WTC11 (cell line): Measurements from ENCODE around the gene ADAMTSL5.

ENCODE experiments used
- ATF3 ChIP-seq: sonication (generic); formaldehyde crosslinking; conservative IDR thresholded peaks from 2 replicates; pipeline ENCODE4 v1.8.1; 2022; ENCODE audit warnings: mild to moderate bottlenecking, missing genetic modification reagents
- ATF6 ChIP-seq: sonication (generic); formaldehyde crosslinking; IDR thresholded peaks from 2 replicates; pipeline ENCODE4 v1.8.1; 2023; ENCODE audit warnings: mild to moderate bottlenecking, missing genetic modification reagents
- E2F4 ChIP-seq: sonication (generic); formaldehyde crosslinking; IDR thresholded peaks from 2 replicates; pipeline ENCODE4 v1.8.1; 2022; ENCODE audit warnings: low read depth, mild to moderate bottlenecking, moderate library complexity, missing genetic modification reagents, borderline replicate concordance
- GTF2I ChIP-seq: fragments of 250-450 bp; sonication (Bioruptor Pico); conservative IDR thresholded peaks from 2 replicates; pipeline ENCODE4 v1.4.0; 2021; ENCODE audit warnings: mild to moderate bottlenecking
- HMGXB4 ChIP-seq: sonication (generic); formaldehyde crosslinking; IDR thresholded peaks from 2 replicates; pipeline ENCODE4 v1.8.1; 2023; ENCODE audit warnings: mild to moderate bottlenecking, moderate library complexity, missing genetic modification reagents
- SP1 ChIP-seq: sonication (generic); formaldehyde crosslinking; conservative IDR thresholded peaks from 2 replicates; pipeline ENCODE4 v1.8.1; 2022; ENCODE audit warnings: missing genetic modification reagents
- ZNF138 ChIP-seq: sonication (generic); formaldehyde crosslinking; conservative IDR thresholded peaks from 2 replicates; pipeline ENCODE4 v1.8.1; 2022; ENCODE audit warnings: mild to moderate bottlenecking, moderate library complexity, missing genetic modification reagents
- ZNF232 ChIP-seq: sonication (generic); formaldehyde crosslinking; IDR thresholded peaks from 2 replicates; pipeline ENCODE4 v1.8.0; 2022; ENCODE audit warnings: mild to moderate bottlenecking, missing genetic modification reagents
- ZNF263 ChIP-seq: sonication (generic); formaldehyde crosslinking; IDR thresholded peaks from 2 replicates; pipeline ENCODE4 v1.8.1; 2022; ENCODE audit warnings: low read depth, mild to moderate bottlenecking, moderate library complexity, missing genetic modification reagents
- ZNF532 ChIP-seq: fragments of 250-450 bp; sonication (Bioruptor Pico); IDR thresholded peaks from 2 replicates; pipeline ENCODE4 v1.9.0; 2021; ENCODE audit warnings: mild to moderate bottlenecking, borderline replicate concordance
- ZSCAN18 ChIP-seq: fragments of 250-450 bp; sonication (Bioruptor Pico); IDR thresholded peaks from 2 replicates; pipeline ENCODE4 v2.1.2; 2022; ENCODE audit warnings: mild to moderate bottlenecking, moderate library complexity
- TF ChIP-seq, protein P1 (sequence below): fragments of 200-600 bp; IDR thresholded peaks from 2 replicates; pipeline ENCODE4 v1.8.0; 2022; ENCODE audit warnings: antibody characterized with exemption
- TF ChIP-seq, protein P2 (sequence below): sonication (generic); formaldehyde crosslinking; IDR thresholded peaks from 2 replicates; pipeline ENCODE4 v1.8.0; 2022; ENCODE audit warnings: mild to moderate bottlenecking, missing genetic modification reagents

DNA sequence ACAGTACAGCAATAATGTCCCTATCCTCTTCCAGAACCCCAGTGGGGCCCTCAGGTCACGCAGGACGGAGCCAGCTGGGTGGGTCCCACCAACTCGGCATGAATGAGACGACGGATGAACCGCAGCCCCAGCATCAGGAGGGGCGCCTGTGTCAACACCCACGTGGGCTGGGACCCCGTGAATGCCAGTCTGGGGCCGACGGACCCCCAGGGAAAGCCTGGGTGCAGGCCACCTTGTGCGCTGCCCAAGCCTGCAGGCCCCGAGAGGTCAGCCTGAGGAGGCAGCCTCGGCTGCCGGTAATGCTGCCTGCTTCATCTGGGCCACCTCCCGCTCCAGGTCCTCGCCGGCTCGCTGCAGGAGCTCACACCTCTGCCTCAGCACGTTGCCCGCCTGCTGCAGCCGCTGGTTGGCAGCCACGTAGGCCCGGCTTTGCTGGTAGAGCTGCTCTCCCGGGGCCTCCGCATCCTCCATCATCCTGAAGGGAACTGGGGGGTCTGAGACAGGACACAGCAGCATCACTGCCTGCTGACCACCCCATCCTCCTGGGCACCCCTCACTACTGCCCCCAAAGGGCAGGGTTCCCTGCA lies 38.0 kb downstream of the ADAMTSL5 start:
- TF ChIP-seq, protein P1, sequence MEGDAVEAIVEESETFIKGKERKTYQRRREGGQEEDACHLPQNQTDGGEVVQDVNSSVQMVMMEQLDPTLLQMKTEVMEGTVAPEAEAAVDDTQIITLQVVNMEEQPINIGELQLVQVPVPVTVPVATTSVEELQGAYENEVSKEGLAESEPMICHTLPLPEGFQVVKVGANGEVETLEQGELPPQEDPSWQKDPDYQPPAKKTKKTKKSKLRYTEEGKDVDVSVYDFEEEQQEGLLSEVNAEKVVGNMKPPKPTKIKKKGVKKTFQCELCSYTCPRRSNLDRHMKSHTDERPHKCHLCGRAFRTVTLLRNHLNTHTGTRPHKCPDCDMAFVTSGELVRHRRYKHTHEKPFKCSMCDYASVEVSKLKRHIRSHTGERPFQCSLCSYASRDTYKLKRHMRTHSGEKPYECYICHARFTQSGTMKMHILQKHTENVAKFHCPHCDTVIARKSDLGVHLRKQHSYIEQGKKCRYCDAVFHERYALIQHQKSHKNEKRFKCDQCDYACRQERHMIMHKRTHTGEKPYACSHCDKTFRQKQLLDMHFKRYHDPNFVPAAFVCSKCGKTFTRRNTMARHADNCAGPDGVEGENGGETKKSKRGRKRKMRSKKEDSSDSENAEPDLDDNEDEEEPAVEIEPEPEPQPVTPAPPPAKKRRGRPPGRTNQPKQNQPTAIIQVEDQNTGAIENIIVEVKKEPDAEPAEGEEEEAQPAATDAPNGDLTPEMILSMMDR: no peak
- TF ChIP-seq ZNF232 (CRISPR knock-in tag) (no peak), ZNF138 (CRISPR knock-in tag) (no peak), GTF2I (CRISPR knock-in tag) (no peak), ZSCAN18 (CRISPR knock-in tag) (no peak), ZNF263 (CRISPR knock-in tag) (no peak), E2F4 (CRISPR knock-in tag) (no peak), ATF6 (CRISPR knock-in tag) (no peak), ZNF532 (CRISPR knock-in tag) (no peak), ATF3 (CRISPR knock-in tag) (no peak), SP1 (no peak), HMGXB4 (CRISPR knock-in tag) (no peak)
- TF ChIP-seq, protein P2, sequence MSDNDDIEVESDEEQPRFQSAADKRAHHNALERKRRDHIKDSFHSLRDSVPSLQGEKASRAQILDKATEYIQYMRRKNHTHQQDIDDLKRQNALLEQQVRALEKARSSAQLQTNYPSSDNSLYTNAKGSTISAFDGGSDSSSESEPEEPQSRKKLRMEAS (CRISPR knock-in tag): no peak
